Stimulated activated CD4-positive, alpha-beta T cell treated with anti-CD3 and anti-CD28 coated beads, TNF-alpha, amount 100 ng/mL, for 1 hour (primary cell): ENCODE results near the gene PRLHR.

Source experiments
- DNase-seq, 3 donors: peaks; one replicate each; pipeline ENCODE4 v3.0.0-alpha.2; 2020; ENCODE audit warnings: low read depth in 3 of 3, low spot score in 1 of 3

Gene PRLHR

DNA sequence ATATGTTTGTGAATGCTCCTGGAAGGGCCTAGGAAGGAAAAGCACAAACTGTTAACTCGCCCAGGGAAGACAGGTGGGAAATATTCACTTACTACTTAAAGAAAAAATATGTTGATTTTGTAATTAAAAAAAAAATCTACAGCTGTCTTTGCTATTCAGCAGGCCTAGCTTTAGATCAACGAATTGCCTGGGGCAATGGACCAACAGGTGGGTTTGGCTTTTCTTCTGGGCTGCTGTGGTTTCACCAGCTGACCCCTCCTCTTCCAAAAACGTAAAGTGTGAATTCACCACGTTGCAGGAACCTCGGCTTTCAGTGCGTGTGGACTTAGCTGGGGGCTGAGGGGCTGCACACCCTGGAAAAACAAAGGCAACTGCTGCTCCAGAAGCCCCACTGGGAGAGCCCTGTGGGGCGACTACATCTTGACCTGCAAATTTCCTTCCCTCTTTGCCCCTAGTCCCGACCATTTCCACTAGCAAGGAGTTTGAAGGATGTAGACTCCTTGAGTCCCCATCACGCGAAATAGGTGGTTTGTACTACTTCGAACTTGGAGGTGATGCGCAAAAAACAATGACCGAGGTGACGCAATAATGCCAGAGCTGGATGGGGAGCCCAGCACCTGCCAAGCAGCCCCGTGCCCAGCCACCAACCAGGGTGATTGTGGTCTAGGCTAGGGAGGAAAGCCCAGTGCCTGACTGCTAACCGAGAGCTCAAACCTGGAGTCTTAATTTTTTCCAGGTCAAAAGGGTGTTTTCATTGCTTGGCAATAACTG, 7.4 kb downstream of the PRLHR start:
- no peak for DNase-seq

DNA sequence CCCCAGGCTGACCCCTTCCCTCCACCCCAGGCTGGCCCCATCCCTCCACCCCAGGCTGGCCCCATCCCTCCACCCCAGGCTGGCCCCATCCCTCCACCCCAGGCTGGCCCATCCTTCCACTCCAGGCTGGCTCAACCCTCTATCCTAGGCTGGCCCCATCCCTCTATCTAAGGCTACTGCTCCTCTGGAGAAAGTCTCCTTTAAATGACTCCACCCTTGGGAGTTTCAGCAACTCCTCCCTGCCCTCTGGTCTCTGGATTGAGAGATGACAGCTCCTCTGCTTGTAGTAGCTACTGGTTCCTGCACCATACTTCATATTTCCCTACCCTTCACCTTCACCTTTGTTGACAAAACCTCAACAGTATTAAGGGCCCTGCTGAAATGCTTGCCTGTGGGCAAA, 8.5 kb downstream of the PRLHR start:
- no peak for DNase-seq

DNA sequence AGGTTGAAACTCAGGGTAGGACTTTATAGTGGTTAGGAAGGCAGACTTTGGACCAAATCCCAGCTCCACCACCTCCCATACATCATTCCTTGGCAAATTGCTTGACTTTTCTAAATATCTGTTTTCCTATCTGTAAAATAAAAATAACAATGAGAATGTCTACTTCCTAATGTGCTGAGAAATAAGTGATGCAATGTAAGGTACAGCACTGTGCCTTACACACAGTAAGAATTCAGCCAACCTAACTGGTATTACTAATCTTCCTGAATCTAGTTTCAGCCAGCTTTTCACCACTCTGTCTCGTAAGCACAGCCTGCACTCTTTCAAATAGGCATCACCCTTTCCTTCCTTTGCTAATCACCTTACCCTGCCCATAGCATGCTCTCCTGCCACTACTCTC, 9.7 kb downstream of the PRLHR start:
- DNase-seq = no peak

DNA sequence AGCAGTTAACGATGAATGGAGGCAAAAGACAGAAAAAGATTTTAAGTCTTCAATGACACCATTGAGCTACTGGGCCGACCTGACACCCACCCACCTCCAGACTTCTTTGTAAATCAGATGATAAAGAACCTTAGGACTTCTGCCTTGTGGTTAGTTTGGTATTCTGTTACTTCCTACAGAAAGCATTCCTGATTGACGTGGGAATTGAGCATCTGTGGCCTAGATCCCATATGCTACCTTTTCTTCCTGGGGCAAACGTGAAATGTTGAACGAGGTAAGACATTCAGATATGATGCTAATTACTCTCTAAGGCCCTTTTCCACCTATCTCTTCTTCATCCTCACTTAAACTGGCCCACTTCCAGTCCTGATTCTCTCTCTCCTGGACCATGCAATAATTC, 10.2 kb downstream of the PRLHR start:
- DNase-seq = no peak

DNA sequence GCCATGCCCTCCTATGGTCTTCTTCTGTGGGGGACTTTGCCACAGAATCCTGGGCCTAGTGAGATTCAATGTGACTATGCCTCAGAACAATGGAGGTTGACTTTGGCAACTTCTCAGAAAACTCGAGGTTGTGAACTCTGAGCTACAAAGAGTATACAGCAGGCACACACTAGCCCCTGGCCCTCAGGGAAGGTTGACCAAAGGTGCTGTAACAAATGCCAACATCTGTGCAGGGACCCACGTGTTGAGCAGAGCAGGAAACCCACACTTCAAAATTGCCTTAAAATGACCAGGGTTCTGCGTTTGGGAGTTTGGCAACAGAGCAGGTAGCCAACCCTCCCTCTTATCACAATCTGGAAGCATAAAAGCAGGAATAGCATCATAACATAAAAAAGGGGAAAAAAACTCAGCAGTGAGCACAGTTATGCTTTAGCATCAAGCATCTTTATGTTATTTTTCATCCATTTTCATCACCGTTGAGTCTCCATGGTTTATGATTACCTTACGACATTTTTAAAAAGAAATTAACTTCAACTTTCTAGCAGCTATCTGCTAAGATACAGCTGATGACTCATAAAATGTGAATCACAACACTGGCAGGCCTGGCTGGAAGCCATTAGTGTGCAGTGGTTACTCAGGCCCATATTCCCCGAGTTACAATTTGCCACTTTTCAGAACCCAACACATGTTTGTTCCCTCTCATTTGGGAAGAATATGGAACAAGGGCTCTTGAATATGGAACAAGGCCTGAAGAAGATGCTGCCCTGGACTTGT, 11.1 kb downstream of the PRLHR start:
- no peak for DNase-seq

DNA sequence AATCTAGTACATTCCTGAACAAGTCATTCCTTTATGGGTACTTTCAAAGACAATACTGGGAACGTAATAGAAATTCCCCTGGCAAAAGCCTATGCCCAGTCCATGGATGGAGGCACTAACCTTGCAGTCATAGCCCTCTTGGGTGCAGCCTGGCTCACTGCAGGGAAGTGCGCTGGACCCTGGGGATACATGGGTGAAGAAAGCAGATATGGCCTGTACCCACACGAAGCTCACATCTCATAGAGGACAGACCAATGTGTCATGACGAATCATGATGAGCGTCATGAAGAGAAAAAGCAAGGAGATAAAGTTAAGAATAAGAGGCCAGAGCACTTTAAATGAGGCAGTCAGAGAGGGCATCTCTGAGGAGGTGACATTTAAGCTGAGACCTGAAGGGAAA, 11.8 kb downstream of the PRLHR start:
- DNase-seq = no peak

DNA sequence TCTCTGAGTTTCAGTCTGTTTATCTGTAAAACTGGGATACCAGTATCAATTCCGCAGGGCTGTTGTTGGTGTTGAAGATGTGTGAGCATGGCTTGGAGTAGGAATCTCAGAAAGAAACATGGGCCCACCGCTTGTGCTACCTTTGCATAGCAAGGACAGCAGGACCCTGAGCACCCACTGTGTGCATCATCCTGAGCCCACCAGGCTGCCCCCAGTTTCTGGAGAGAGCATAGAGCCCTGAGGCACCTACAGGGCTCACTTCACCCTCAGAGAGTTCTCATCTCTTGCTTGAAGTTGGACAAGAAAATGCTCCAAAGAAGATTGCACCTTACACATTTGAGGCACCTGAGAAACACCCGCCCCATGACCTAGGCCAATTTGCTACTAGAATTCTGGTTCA, 12.9 kb downstream of the PRLHR start:
- DNase-seq = no peak

DNA sequence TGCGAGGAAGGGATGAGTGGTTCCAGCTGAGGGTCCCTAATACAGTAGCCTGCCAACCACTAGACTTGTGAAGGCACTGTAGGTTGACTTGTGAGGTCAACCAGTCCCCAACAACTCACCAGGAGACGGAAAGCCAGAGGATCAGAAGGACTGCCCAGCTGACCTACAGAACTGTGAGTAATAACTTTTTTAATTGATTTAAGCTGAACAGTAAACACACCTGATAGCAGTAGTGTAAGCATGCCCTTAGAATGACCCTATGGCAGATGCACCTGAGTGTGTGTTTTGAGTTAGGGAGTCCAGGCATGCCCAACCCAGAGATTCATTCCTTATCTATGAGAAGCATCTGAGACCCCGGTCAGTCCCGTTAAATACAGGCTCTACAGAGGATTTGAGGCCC, 14.1 kb downstream of the PRLHR start:
- DNase-seq = no peak

DNA sequence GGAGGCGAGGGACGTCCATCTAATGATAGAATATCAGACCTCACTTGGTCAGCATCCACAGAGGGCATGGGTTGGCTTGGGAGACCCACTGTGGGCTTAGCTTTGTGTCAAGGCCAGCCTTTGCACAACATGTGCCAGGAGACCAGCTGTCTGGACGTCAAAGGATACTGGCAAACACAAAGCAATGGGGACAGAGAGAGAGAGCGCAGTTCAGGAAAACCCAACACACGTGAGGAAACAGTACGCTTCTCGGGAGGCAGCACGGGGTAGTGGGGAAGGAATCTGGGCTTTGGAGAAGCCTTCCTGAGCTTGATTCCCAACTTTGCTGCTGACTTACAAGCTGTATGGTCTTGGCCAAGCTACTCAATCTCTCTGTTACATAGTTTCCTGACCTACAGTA, 14.7 kb downstream of the PRLHR start:
- DNase-seq = no peak

DNA sequence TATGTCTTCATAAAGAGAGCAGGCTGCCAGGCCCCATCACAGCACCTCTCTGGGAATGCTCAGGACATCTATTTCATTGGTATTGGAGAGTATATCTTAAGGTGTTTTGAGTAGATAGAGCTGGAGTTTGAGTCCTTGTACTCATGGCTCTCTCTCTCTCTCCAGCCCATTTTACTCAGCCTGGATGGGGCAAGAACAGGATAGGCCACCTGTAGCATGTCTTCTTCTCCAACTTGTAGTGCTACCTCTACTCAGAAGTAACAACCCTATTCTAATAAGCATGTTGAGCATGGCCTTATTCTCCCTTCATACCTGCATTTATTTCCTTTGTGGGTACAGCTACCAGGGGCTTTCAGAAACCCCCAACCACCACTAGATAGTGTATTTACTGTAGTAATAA, 21.9 kb downstream of the PRLHR start:
- DNase-seq = no peak

DNA sequence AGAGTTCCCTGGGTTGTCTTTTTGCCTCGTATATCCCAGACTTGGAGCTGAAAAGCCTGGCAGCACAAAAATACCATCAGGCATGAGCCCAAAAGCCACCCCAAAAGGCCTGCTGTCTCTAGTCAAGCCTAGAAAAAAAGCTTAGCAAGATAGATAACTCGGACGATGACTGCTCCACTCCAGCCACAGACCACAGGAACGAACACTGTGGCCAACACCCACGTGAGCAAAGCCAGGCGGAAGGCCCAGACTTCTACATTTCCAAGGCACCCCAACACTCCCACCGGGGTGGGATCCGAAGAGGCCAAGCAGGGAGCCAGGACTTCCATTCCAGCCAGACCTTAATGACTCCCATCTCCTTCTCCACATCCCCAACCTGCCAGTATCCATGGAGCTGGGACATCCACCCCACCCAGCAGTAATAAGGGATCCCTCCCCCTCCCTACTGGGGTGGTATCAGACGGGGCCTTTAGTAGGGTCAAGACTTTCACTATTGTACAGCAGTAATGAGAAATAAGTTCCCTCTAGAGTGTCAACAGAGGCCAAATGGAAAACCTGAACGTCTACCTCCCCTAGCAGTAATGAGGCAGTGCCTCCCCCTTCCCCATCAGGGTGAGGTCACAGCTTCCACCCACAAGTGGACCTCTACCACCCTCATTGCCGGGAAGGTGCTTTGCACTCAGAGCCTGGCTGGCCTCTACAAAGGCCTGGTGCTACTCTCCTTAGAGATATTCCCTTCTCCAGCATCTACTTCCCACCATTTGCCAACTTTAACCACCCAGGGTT, 23.0 kb downstream of the PRLHR start:
- no peak for DNase-seq

DNA sequence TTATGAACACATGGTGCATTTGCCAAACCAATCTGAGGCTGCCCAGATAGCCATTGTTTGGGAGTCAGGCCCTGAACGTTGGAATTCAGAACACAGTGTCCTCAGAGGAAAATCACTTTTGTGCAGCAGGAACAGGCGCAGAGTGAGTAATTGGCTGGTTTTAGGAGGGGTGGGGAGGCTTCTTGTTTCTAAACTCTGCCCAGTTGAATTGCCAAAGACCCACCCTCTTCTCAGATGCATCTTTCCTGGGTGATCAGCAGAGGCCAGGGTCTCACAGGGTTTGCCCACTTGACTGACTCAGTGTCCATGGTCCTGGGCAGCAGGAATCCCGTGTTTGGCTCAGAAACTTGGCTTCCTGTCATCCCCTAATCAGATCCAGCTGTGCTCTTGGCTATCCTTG, 24.3 kb downstream of the PRLHR start:
- no peak for DNase-seq

DNA sequence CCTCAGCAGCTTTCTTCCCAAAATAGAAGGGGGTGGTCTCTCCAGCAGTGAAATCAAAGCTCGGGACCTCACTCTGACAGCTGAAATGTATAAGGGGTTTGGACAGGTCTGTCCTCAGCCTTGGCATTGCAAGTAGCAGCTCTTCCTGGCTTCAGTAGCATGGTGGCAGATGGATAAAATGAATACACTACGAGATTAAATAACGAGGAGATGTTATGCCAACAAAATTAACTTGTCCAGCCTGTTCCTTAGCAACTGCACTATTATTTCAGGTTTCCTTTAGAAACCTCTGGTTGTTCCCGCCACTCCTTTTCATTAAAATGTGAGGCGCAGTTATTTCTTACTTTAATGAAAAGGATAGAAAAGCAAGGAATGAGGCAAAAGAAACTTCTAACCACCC, 24.9 kb downstream of the PRLHR start:
- DNase-seq = no peak

DNA sequence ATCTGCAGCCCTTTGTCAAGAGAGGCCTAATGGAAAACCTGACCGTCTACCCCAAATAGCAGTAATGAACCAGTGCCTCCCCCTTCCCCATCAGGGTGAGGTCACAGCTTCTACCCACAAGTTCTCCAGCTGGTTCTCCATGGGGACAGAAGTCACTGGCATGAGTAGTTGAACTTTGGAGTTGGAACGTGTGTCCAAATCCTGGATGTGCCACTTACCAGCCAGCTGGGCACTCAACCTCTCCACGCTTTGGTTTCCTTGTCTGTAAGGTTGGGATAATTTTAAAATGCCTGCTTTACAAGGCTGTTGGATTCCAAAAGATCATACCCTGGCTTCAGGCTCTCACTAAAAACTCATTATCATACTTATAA, 25.6 kb downstream of the PRLHR start:
- DNase-seq = no peak

DNA sequence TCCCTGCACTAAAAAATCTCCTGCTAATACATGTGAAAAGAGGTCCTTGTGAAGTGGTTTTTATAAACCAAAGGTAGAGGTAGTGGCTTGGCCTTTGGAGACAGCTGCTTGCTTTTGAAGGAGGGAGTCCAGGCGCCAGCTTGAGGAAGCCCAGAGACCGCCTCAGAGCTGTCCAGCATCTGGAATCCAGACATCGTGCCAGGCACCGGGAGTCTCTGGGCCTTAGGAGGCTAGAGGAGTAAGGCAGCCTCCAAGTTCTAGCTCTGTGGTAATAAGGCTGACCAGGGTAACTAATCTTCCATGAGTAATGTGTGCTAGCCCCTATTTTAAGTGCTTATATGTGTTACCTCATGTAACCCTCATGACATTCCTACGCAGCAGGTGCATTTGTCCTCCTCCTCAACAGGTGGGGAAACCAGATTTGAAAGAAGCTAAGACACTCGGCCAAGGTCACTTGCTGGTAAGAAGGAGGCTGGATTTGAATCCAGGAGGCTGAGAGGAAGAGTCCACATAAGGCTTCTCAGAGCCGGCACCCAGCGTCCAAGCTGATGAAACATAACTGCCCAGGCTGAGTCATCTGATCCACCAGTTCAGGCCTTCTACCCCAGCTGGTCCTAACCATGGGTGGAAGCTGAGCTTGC, 26.1 kb downstream of the PRLHR start:
- no peak for DNase-seq

DNA sequence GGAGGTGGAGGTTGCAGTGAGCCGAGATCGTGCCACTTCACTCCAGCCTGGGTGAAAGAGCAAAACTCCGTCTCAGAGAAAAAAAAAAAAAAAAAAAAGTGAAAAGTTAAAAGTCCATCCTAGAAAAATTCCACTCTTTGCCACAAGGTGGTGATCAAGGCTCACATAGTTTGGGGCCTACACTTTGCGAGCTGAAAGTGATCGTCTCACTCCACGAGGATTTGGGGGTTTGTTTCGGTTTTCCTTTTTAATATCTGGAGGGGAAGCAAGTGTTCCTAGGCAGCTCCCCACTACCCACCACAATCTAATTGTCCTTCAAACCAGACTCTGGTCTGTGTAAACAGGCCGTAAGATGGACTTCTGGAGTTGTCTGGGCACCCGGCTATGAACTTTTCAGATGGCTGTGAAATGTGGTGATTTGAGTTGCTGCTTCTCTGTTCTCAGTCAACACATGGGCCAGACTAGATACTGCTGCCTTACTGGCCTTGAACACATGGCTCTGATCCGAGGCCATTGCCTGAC, 27.1 kb downstream of the PRLHR start:
- peak in 1 of 3 donors; percentile 27 for DNase-seq

DNA sequence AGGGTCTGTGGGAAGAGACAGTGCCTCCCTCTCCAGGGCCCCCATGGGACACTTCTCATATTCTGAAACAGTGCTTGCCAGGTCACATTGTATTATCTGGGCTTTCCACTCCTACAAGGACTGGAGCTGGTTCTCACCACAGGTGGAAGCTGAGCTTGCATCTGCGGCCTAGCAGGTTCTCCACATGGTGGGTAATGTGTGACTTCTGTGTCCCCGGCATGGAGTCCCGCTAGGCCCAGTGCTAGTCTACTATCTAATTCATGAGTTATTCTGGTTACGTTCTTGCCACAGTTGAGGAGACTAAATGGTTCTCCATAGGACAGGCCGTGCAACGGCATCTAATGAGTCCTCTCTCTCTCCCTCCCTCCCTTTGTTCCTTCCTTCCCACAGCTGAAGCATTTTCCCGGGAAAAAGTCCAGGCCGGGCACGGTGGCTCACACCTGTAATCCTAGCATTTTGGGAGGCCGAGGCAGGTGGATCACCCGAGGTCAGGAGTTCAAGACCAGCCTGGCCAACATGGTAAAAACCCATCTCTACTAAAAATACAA, 27.7 kb downstream of the PRLHR start:
- DNase-seq = no peak

DNA sequence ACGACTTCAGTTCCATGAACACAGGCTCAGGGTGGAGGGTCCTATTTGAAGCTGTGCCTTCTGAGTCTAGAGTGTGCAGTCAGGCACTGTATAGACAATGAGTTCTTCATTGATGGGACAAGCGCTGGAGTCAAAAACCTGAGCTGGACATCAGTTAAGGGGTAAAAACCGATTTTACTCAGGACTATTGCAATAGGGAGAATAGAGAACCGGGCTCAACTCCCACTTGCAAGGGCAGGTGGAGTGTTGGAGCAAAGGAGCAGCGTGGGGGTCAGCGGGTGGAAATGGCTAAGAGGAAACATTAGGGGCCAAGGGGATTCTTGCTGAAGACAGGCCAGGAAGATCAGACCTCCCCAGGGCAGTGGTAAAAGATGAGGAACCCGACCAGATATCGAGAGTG, 28.5 kb downstream of the PRLHR start:
- DNase-seq = no peak

DNA sequence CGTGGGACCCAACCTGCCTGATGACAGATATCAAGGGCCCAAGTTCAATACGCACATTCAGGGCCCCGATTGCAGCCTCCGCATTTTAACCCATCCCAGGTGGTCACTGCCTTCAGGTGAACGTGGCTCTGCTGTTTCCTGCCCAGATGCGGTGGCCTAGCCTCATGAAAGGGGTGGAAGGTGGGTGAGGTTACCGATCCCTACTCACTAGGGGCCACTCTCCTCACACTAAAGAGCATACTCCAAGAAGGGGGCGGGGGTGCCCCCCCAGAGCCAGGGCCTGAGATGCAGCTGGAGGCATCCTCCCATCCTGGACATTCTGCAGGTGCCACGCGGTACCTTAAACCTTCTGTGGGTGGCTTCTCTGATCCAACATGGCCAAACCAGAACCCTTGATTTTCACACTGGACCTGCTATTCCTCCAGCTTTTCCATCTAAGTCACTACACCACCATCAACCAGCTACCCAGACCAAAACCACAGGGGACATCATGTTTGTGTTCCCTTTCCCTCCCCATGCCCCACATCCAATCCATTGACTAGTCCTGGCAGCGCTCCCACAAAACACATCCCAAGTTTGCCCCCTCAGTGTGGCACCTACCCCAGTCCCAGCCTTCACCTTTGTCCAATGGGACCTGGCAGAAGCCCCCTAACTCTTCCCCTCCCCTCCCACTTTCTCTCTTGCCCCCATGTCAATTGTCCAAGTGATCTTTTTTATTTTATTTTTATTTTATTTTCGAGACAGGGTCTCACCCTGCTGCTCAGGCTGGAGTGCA, 30.0 kb downstream of the PRLHR start:
- no peak for DNase-seq

DNA sequence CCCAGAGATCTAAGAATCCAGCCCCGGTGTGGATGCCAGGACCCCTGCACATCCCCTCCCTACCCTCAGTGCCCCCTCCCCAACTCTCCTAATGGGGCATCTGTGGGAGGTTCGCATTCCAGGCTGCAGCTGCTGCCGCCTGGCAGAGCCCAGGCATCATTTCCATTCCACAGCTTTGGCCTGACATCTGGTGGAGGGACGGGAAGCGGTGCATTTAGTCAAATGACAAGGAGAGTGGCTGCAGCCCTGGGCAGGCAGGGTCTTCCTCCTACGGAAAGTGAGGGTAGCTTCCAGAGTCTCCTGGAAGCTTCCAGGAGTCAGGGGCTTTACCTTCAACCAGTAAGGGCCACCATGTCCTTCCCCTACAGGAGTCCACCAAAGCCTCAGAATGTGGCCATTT, 30.8 kb downstream of the PRLHR start:
- no peak for DNase-seq
